Stomach smooth muscle (tissue), 2 donors: ENCODE data around the gene NAA11.
"Not testable (repeated sequence)": the region's sequence is repeated elsewhere in the genome, so short reads cannot be mapped to it uniquely, and the experiment has no call there.

Experiments used
- H3K27ac ChIP-seq: one replicate; pipeline ENCODE4 v1.7.0; 2013; ENCODE audit warnings: mild to moderate bottlenecking, low read length, inconsistent platforms
- H3K27me3 ChIP-seq, 2 donors: one replicate each; pipeline ENCODE4 v1.7.0; 2013; ENCODE audit warnings: low read length in 2 of 2; ENCODE audit not compliant: insufficient read depth in 2 of 2, control insufficient read depth in 1 of 2
- H3K36me3 ChIP-seq, 2 donors: one replicate each; pipeline ENCODE4 v1.7.0; 2013; ENCODE audit warnings: low read length in 2 of 2; ENCODE audit not compliant: control insufficient read depth in 2 of 2, insufficient read depth in 2 of 2
- H3K4me1 ChIP-seq: one replicate; pipeline ENCODE4 v1.7.0; 2013; ENCODE audit warnings: low read length; ENCODE audit not compliant: control insufficient read depth, insufficient read depth
- H3K4me3 ChIP-seq, 2 donors: one replicate each; pipeline ENCODE4 v1.7.0; 2013; ENCODE audit warnings: low read length in 2 of 2
- H3K9ac ChIP-seq, 2 donors: one replicate each; pipeline ENCODE4 v1.7.0; 2013; ENCODE audit warnings: low read length in 2 of 2, mild to moderate bottlenecking in 1 of 2
- H3K9me3 ChIP-seq, 2 donors: one replicate each; pipeline ENCODE4 v1.7.0; 2013; ENCODE audit warnings: low read length in 2 of 2; ENCODE audit not compliant: control insufficient read depth in 2 of 2
- donor health status: healthy.
- donor health status: Pancreatic carcinoma.

The NAA11 gene

GRCh38 chr4:79292008-79292407 is 33.9 kb downstream of the NAA11 start:
- H3K9me3 ChIP-seq, result no peaks in the 10 kb centered on the region
- H3K9ac ChIP-seq, result no peak overlapping the region
- H3K27me3 ChIP-seq, result no peaks in the 10 kb centered on the region
- H3K4me1 ChIP-seq, result no peaks in the 10 kb centered on the region
- no peak overlapping the region for H3K4me3 ChIP-seq
- no peak overlapping the region for H3K27ac ChIP-seq
- no peaks in the 10 kb centered on the region for H3K36me3 ChIP-seq

GRCh38 chr4:79290376-79290775 is 35.5 kb downstream of the NAA11 start:
- no peaks in the 10 kb centered on the region for H3K27me3 ChIP-seq
- no peak overlapping the region for H3K9ac ChIP-seq
- no peak overlapping the region for H3K4me3 ChIP-seq
- no peaks in the 10 kb centered on the region for H3K4me1 ChIP-seq
- H3K27ac ChIP-seq, result no peak overlapping the region
- H3K36me3 ChIP-seq, result no peaks in the 10 kb centered on the region
- no peaks in the 10 kb centered on the region for H3K9me3 ChIP-seq

DNA sequence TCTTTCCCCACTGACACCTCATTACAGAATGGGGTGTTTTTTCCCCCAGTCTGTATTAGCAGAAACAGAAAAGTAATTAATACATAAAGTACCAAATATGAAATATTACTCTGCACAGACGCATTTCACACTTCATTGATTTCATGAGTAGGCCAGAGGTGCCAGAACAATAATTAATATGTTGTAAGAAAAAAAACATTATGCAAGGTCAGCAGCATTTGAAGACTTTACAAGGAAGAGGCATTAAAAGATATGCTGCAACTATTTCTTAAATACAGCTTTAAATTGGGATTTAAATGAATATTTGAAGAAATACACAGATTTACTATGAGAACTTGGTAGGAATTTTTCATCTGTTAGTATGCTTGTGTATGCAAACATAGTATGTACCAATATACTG is 37.7 kb downstream of the NAA11 start:
- no peaks in the 10 kb centered on the region for H3K9me3 ChIP-seq
- H3K27me3 ChIP-seq, result no peaks in the 10 kb centered on the region
- H3K36me3 ChIP-seq, result no peaks in the 10 kb centered on the region
- H3K9ac ChIP-seq, result no peak overlapping the region
- no peak overlapping the region for H3K4me3 ChIP-seq
- H3K27ac ChIP-seq, result no peak overlapping the region
- H3K4me1 ChIP-seq, result no peaks in the 10 kb centered on the region

DNA sequence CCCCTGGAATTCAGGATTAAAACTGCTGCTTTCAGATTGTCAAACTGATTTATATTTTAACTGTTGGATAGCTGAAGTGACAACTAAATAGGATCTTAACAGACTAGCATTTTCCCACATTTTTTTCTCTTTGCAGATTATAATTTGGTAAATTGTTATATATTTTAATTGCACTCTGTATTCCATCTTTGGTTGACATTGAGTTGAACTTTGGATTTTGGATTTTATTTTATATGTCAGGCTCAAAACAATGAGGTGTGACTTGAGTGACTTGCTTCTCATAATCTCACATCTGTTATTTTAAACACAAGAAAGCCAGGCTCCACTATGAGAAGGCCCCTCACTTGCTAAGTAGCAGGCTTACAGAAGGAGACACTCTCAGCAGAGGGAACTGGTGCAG is 38.1 kb downstream of the NAA11 start:
- no peak overlapping the region for H3K4me3 ChIP-seq
- no peak overlapping the region for H3K27ac ChIP-seq
- no peaks in the 10 kb centered on the region for H3K9me3 ChIP-seq
- H3K4me1 ChIP-seq, result no peaks in the 10 kb centered on the region
- no peaks in the 10 kb centered on the region for H3K36me3 ChIP-seq
- no peak overlapping the region for H3K9ac ChIP-seq
- H3K27me3 ChIP-seq, result no peaks in the 10 kb centered on the region

GRCh38 chr4:79287076-79287475 is 38.8 kb downstream of the NAA11 start:
- Histone ChIP-seq H3K9me3 (no peaks in the 10 kb centered on the region), H3K36me3 (no peaks in the 10 kb centered on the region), H3K4me1 (peaks cover 3% of the 10 kb centered on the region), H3K27me3 (no peaks in the 10 kb centered on the region), H3K4me3 (no peak overlapping the region), H3K9ac (no peak overlapping the region), H3K27ac (no peak overlapping the region)

- Histone ChIP-seq H3K4me3 (no peak overlapping the region), H3K36me3 (no peaks in the 10 kb centered on the region), H3K27me3 (no peaks in the 10 kb centered on the region), H3K9me3 (no peaks in the 10 kb centered on the region), H3K9ac (no peak overlapping the region), H3K27ac (no peak overlapping the region), H3K4me1 (peaks cover 5% of the 10 kb centered on the region)
Observed at GRCh38 chr4:79281566-79282359, 44.1 kb downstream of the NAA11 start.

GRCh38 chr4:79277467-79277866 is 48.4 kb downstream of the NAA11 start:
- not testable (repeated sequence) for H3K36me3 ChIP-seq, H3K9me3 ChIP-seq, H3K4me3 ChIP-seq, H3K27ac ChIP-seq, H3K4me1 ChIP-seq, H3K9ac ChIP-seq, H3K27me3 ChIP-seq

GRCh38 chr4:79273915-79274314 is 51.9 kb downstream of the NAA11 start:
- no peak overlapping the region for H3K27ac ChIP-seq
- H3K9me3 ChIP-seq, result no peaks in the 10 kb centered on the region
- H3K4me1 ChIP-seq, result peaks cover 3% of the 10 kb centered on the region
- H3K27me3 ChIP-seq, result no peaks in the 10 kb centered on the region
- H3K36me3 ChIP-seq, result no peaks in the 10 kb centered on the region
- H3K4me3 ChIP-seq, result no peak overlapping the region
- H3K9ac ChIP-seq, result no peak overlapping the region

DNA sequence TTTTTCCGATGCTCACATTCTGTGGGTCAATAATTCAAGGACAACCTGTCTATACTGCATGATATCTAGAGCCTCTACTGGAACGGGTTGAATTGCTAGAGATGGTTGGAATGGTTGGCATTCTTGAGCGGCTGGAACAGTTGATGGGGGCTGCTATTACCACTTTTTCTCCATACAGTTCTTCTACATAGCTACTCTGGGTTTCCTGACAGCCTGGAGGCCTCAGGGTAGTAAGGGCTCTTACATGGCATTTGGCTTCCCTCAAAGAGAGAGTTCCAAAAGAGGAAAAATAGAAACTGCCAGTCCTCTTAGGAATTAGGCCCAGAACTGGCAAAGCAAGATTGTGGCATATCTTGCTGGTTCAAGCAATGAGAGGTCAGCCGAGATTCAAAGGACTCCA is 53.1 kb downstream of the NAA11 start:
- Histone ChIP-seq H3K36me3 (no peaks in the 10 kb centered on the region), H3K4me3 (no peak overlapping the region), H3K27me3 (no peaks in the 10 kb centered on the region), H3K9me3 (no peaks in the 10 kb centered on the region), H3K4me1 (peaks cover 3% of the 10 kb centered on the region), H3K9ac (no peak overlapping the region), H3K27ac (no peak overlapping the region)

- Histone ChIP-seq H3K4me3 (no peak overlapping the region), H3K4me1 (peaks cover 3% of the 10 kb centered on the region), H3K9me3 (no peaks in the 10 kb centered on the region), H3K27ac (no peak overlapping the region), H3K9ac (no peak overlapping the region), H3K36me3 (no peaks in the 10 kb centered on the region), H3K27me3 (no peaks in the 10 kb centered on the region)
Observed at GRCh38 chr4:79272126-79272525, 53.7 kb downstream of the NAA11 start.

DNA sequence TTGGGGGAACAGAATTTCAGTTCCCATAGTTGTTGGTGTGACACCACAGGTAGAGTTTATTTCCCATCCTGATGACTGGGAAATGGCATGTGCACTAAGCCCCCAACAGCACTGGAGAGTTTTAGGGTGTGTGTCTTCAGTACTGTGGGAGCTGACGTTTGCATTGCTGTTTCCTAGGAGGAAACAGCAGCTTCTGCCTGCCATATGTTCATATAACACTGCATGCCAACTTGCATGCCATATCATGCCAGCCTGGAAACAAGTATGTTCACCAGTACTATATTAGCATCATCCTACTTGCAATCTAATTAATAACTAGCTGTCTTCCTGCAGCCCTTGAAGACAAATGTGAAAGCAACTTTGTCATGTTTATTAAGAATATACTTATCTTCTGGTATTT is 58.2 kb downstream of the NAA11 start:
- H3K4me3 ChIP-seq, result no peak overlapping the region
- no peaks in the 10 kb centered on the region for H3K36me3 ChIP-seq
- H3K9me3 ChIP-seq, result no peaks in the 10 kb centered on the region
- no peak overlapping the region for H3K27ac ChIP-seq
- no peak overlapping the region for H3K9ac ChIP-seq
- no peaks in the 10 kb centered on the region for H3K4me1 ChIP-seq
- H3K27me3 ChIP-seq, result no peaks in the 10 kb centered on the region
